Mononuclear cell (primary cell): Measurements from ENCODE around the gene SRGAP3. TPM values are rescaled to one million over a fixed set of nuclear protein-coding genes. Genes with fewer than 3 reads are reported as not detected.

ENCODE experiments used
- H3K27me3 ChIP-seq: 2 replicates; pipeline ENCODE4 v1.6.0; 2011; ENCODE audit warnings: low read length, control low read depth; ENCODE audit not compliant: insufficient read depth
- H3K4me1 ChIP-seq: 2 replicates; pipeline ENCODE4 v1.5.1; 2011; ENCODE audit warnings: mild to moderate bottlenecking, low read length, control low read depth; ENCODE audit not compliant: insufficient read depth
- H3K4me3 ChIP-seq: 2 replicates; pipeline ENCODE4 v1.5.1; 2011; ENCODE audit warnings: mild to moderate bottlenecking, low read length, moderate library complexity
- H3K9me3 ChIP-seq: 2 replicates; pipeline ENCODE4 v1.5.1; 2011; ENCODE audit warnings: low read depth, mild to moderate bottlenecking, control low read depth, low read length
- total RNA-seq: library from RNA; depleted of rRNA; stranded (reverse); fragments of >200 nt; gene quantifications from one replicate; pipeline ENCODE4 v1.2.3, GENCODE V29; 2012

SRGAP3 gene
- total RNA-seq, 1 donor, result 2.2 TPM

DNA sequence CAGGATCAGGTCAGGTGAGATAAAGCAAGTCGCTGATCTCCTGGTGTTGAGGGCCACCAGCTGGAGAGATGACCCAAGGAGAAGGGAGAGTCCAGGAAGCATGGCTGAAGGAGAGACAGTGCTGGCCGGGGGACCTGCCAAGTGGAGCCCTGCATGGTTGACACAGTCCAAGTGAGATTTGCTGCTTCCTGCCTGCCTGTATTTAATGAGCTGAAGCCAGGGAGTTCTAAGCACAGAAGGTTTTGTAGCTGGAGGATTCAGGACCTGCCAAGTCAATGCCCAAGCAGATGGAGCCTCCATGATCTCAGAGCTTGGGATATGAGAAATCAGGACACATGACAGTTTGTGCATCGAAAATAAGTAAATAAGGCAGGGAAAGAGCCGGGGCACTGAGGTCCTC, 125.6 kb downstream of the SRGAP3 start:
- Histone ChIP-seq H3K4me3 (no peak overlapping the region), H3K27me3 (no peaks in the 10 kb centered on the region), H3K4me1 (no peaks in the 10 kb centered on the region), H3K9me3 (no peaks in the 10 kb centered on the region)

DNA sequence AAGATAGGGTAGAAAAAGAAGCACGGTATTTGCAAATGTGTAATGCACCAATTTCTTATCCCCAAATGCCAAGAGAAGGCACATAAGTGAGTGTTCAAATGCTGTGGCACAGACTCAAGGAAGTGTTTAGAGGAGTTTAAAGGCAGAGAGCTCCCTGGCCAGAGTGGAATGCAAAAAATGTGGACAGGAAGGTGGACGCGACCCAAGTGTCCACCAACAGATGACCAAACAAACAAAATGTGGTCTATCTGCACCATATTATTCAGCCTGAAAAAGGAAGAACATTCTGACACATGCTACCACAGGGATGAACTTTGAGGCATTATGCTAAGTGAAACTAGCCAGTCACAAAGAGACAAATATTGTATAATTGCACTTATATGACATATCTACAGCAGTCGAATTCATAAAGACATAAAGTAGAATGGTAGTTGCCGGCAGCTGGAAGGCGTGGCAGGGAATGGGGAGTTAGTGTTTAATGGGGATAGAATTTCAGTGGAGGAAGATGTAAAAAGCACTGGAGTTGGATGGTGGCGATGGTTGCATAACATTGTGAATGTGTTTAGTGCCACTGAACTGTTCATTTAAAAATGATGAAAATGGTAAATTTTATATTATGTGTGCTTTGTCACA, 126.6 kb downstream of the SRGAP3 start:
- no peak overlapping the region for H3K4me3 ChIP-seq
- H3K4me1 ChIP-seq, result no peaks in the 10 kb centered on the region
- H3K27me3 ChIP-seq, result no peaks in the 10 kb centered on the region
- no peaks in the 10 kb centered on the region for H3K9me3 ChIP-seq

DNA sequence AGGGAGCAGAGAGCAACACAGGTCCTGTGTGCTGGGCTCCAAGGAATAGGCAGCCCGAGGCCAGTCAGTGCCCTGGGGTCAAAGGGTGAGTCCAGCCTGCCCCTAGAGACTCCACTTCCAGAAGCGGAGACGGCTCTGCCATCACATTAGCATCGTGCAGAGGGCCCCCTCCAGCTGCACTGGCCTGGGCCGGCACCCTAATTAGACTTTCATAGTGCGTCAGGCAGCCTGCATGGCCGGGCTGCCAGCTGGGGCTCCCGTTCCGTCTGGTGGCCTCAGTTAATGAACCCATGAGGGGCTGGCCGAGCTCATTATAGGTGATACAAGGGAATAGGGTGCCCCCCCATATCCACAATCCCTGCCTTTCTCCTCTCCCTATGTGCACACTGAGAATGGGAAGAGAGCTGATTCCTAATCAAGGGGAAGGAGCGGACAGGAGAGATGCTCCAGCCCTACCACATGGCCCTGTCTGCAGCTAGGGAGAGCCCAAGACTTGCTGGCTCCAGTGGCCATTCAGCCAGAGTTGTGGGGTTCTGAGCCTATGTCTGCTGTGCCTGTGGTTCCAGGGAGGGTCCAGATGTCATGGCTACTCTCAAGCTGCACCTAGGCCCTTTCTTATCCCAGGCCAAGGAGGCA, 128.0 kb downstream of the SRGAP3 start:
- Histone ChIP-seq H3K4me3 (no peak overlapping the region), H3K27me3 (no peaks in the 10 kb centered on the region), H3K4me1 (no peaks in the 10 kb centered on the region), H3K9me3 (no peaks in the 10 kb centered on the region)

DNA sequence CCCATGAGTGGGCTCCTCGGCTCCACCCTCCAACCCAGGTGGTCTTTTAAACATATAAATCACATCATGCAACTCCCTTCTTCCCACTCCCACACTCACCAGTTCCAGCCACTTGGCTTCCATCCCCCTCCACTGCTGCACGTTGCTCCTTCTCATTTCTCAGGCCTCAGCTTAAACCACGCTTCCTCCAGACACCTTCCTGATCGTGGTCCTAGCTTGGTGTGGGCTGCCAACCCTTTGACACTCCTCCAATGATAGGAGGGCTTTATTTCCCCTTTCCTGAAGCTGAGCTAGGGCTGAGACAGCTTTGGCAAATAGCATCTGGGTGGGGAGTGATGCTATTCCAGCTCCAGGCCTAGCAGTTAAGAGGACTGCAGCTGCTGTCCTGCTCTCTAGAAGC, 130.1 kb downstream of the SRGAP3 start:
- H3K9me3 ChIP-seq, result no peaks in the 10 kb centered on the region
- H3K27me3 ChIP-seq, result no peaks in the 10 kb centered on the region
- no peak overlapping the region for H3K4me3 ChIP-seq
- no peaks in the 10 kb centered on the region for H3K4me1 ChIP-seq

DNA sequence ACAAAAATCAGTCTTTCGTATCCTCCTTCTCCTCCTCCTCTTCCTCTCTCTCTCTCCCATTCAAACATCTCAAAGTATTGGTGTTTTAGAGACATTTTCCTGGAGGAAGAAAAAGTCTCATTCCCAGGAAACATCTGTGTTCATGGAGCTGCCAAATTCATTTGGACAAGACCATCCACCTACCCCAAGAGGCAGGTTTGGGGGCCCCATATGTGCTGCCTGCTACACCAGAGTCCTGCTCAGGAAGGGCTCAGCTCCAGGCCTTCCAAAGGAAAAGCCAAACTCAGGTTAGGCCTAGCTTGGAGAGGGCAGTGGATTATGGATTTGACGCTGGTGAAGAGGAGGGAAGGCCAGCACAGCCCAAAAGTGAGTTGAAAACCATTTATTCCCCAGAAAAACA, 131.2 kb downstream of the SRGAP3 start:
- H3K9me3 ChIP-seq, result no peaks in the 10 kb centered on the region
- no peaks in the 10 kb centered on the region for H3K27me3 ChIP-seq
- no peak overlapping the region for H3K4me3 ChIP-seq

DNA sequence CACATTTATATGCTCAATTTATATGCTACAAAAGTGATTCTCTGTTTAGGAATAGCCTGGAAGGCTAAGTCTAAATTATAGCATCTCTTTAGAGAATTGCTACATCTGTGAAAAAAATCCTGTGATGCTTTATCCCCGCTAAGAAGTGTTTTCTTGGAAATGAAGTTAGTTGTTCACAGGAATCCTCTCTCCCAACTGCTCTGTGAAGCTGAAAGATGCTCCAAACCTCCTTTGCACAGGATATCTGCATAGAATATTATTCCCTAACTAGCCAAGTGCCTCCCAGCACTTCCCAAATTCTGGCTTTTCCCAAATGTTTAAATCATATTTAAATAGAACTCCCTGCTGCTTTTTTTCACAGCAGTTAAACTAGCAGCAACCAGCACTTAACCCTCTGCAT, 132.2 kb downstream of the SRGAP3 start:
- no peak overlapping the region for H3K4me3 ChIP-seq
- H3K4me1 ChIP-seq, result no peaks in the 10 kb centered on the region
- no peaks in the 10 kb centered on the region for H3K9me3 ChIP-seq
- no peaks in the 10 kb centered on the region for H3K27me3 ChIP-seq

More for the DNA sequence above, 131.2 kb downstream of the SRGAP3 start:
- H3K4me1 ChIP-seq, result no peaks in the 10 kb centered on the region

DNA sequence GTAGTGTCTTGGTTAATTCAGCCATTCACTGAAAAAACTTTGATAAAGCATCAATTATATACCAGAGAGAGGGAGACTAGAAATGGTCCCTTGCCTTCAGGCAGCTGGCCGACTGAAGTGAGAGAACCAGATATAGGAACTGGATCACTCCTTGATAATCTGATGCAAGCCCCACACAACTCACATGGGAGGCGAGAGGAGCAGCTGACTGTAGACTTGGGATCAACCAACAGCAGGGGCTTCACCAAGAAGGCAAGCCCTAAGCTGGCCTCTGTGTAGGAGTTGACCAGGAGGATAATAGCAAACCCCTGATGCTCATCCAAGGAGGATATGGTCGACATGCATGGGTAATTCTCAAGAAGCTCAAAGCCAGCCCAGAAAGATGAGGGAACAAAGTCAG, 133.1 kb downstream of the SRGAP3 start:
- no peak overlapping the region for H3K4me3 ChIP-seq
- no peaks in the 10 kb centered on the region for H3K4me1 ChIP-seq
- H3K9me3 ChIP-seq, result no peaks in the 10 kb centered on the region

DNA sequence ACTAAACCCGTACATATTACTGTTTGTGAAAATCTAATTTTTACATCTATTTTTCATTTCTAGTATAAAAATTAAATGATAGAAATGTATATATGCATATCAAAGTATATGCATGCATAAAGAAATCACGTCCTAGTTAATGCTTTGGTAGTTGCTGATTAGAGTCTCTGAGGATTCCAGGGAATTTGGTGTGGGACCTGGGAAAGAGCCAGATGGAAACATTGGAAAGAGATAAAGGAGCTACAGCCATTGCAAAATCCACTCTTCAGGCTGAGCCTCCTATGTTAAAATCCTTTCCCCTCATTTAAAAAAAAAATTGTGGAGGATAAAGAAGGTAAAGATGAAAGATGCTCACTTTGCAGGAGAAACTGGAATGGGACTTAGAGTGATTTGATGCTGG, 134.1 kb downstream of the SRGAP3 start:
- Histone ChIP-seq H3K4me1 (no peaks in the 10 kb centered on the region), H3K4me3 (no peak overlapping the region), H3K27me3 (no peaks in the 10 kb centered on the region), H3K9me3 (no peaks in the 10 kb centered on the region)

More for the DNA sequence above, 133.1 kb downstream of the SRGAP3 start:
- no peaks in the 10 kb centered on the region for H3K27me3 ChIP-seq

DNA sequence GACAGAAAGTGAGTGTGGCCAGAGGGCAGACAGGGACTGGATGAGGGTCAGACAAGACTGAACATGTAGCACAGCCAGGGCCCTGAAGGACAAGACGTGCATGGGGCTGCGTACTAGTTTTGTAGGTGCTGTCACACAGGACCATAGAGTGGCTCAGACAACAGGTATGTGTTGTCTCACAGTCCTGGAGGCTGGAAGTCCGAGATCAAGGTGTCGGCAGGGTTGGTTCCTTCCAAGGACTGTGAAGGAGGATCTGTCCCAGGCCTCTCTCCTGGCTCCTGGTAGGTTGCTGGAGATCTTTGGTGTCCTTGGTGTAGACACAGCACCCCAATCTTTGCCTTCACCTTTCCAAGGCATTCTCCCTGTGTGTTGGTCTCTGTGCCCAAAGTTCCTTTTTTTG, 136.4 kb downstream of the SRGAP3 start:
- no peak overlapping the region for H3K4me3 ChIP-seq

DNA sequence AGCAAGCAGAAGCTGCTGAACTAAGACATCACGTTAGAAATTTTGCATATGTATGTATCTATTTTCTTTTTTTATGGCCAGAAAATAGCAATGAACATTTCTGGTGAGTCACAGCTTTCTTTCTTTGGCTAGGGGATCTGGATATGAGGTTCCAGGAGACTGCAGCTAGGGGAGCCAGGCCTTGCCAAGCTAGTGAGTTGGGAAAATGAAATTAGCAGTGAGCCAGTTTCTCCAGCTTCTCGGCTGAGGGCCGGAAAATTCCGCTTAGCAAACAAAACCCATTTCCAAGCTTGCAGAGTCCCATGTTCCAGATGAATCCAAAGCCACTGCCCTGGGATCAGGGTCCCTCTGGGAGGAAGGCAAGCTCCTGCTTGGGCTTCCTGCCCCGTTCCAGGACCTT, 137.6 kb downstream of the SRGAP3 start:
- Histone ChIP-seq H3K4me3 (no peak overlapping the region), H3K27me3 (no peaks in the 10 kb centered on the region), H3K9me3 (no peaks in the 10 kb centered on the region), H3K4me1 (no peaks in the 10 kb centered on the region)

More for the DNA sequence above, 136.4 kb downstream of the SRGAP3 start:
- no peaks in the 10 kb centered on the region for H3K27me3 ChIP-seq
- no peaks in the 10 kb centered on the region for H3K9me3 ChIP-seq
- H3K4me1 ChIP-seq, result no peaks in the 10 kb centered on the region

DNA sequence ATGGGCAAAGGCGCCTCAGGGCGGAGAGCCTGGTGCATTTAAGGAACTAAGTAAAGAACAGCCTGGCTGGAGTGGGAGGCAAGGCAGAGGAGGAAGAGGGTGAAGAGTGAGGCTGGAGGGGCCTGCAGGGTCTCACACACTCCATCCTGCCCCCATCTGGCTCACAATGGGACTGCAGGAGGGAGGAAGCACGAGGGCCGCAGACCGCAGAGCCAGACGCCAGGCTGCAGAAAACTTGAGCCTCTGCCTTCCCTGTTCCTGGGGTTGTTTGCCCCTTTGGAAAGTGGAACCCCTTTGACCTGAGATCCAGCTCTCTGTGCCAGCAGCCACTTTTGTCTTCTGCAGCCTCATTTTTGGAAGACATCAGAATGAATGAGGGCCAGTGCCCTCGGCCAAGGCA, 138.0 kb downstream of the SRGAP3 start:
- no peaks in the 10 kb centered on the region for H3K27me3 ChIP-seq
- no peaks in the 10 kb centered on the region for H3K9me3 ChIP-seq
- H3K4me3 ChIP-seq, result no peak overlapping the region
- H3K4me1 ChIP-seq, result no peaks in the 10 kb centered on the region

DNA sequence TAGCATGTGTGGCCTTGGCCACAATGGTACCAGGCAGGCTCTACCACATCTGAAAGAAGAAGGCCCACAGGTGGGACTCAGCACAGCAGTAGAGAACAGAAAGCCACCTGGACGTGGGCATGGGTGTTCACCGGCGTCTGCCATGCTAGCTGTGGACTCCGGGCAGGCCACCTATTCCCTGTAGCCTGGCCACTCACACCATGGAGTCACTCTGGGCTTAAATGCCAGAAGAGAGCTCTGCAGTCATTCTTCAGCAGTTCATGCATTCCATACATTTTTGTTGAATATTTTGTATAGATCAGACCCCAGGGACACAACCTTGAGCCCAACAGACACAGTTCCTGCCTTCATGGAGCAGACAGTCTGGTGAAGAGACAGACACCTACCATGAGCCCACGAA, 138.6 kb downstream of the SRGAP3 start:
- H3K4me1 ChIP-seq, result no peaks in the 10 kb centered on the region
- no peak overlapping the region for H3K4me3 ChIP-seq
- H3K9me3 ChIP-seq, result no peaks in the 10 kb centered on the region
- H3K27me3 ChIP-seq, result no peaks in the 10 kb centered on the region

DNA sequence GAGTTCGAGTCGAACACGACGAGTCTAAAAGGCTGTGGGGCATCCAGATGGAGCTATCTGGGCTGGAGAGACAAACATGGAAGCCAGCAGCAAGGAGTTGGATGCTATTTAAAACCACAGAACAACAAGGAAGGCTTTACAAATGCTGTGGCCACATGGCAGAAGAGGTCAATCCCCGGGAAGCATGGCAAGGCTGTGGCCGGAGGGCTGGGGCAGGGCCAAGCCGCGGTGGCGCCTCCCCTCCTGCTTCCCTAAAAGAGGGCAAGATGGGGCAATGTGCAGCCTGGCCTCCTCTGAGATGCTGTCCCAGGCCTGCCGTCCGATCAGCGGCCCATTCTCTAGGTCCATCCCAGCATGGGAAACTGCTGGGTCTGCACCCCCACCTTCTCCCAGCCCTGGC, 139.1 kb downstream of the SRGAP3 start:
- no peaks in the 10 kb centered on the region for H3K27me3 ChIP-seq
- no peaks in the 10 kb centered on the region for H3K4me1 ChIP-seq
- H3K9me3 ChIP-seq, result no peaks in the 10 kb centered on the region
- H3K4me3 ChIP-seq, result no peak overlapping the region

DNA sequence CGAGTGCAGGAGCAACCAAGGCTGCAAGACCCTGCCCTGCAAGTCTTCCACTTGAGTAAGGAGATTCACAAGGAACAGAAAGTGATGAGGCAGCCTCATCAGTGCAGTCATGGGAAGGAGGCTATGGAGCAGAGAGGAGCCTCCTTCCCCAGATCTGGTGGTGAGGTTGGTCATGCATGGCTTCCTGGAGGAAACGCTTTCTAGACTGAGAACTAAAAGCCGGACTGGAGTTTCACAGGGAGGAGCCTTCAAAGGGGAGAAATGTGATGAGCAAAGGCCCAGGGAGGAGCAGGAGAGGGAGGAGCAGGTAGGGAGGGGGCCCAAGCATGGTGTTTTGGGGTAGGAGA, 139.9 kb downstream of the SRGAP3 start:
- Histone ChIP-seq H3K27me3 (no peaks in the 10 kb centered on the region), H3K9me3 (no peaks in the 10 kb centered on the region), H3K4me1 (no peaks in the 10 kb centered on the region), H3K4me3 (no peak overlapping the region)

DNA sequence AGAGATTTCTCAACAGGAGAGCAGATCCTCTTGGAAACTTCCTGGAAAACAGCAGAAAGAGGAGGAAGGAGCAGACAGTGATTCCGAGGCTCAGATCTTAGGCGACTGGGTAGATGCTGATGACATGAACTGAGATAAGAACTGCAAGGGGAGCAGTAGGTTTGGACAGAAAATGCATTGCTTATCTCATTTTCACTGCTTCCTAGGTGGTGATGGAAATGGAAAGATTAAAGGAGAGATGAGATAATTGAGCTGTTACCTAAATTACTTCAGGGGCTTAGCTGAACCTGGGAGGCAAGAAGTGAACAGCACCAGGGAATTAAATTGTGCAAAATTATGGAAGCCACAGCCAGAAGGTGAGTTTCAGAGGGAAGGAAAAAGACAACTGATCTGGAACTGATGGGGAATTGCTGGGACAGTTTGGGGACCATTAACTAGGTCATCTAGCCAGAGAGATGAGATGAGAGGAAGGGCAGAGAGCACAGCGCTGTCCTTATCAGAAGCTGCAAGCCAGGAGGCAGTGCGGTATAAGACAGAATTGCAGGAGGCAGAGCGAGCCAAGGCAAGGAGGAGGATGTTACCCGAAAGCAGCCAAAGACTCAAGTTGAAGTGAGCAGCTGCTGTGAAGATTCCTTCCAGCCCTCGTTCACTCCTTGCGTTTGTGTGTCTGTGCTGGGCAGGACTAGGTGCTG, 140.4 kb downstream of the SRGAP3 start:
- Histone ChIP-seq H3K27me3 (no peaks in the 10 kb centered on the region), H3K9me3 (no peaks in the 10 kb centered on the region), H3K4me1 (no peaks in the 10 kb centered on the region), H3K4me3 (no peak overlapping the region)

DNA sequence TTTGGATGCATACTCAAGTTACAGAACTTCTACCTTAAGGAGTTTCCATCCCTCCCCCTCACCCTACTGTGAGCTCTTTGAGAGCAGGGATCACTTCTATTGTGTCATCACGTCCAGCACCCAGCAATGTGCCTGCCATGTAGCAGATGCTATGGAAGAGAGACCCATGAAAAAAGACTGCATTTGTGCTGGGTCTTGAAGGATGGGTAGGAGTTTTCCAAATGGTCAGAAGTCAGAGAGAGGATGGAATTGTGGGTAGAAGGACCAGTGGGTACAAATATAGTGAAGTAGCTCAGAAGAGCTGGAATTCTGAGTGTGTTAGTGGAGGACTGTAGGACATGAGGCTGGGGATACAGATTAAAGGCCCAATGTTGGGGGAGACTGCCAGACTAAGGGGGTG, 141.7 kb downstream of the SRGAP3 start:
- Histone ChIP-seq H3K27me3 (no peaks in the 10 kb centered on the region), H3K4me3 (no peak overlapping the region), H3K9me3 (no peaks in the 10 kb centered on the region), H3K4me1 (no peaks in the 10 kb centered on the region)
